HL-60/S4 treated with phorbol 12-myristate 13-acetate at 8.2 ng/mL for 4 days and 3 days (cell line): Measurements from ENCODE around the gene SUPT4H1.

Experiments
- in situ Hi-C: fragments of 300-500 bp; cut with MboI; formaldehyde crosslinking; loops from 2 replicates; pipeline ENCODE4 v1.15.0; 2022; ENCODE audit warnings: low sequenced_read_pairs

Gene SUPT4H1

DNA sequence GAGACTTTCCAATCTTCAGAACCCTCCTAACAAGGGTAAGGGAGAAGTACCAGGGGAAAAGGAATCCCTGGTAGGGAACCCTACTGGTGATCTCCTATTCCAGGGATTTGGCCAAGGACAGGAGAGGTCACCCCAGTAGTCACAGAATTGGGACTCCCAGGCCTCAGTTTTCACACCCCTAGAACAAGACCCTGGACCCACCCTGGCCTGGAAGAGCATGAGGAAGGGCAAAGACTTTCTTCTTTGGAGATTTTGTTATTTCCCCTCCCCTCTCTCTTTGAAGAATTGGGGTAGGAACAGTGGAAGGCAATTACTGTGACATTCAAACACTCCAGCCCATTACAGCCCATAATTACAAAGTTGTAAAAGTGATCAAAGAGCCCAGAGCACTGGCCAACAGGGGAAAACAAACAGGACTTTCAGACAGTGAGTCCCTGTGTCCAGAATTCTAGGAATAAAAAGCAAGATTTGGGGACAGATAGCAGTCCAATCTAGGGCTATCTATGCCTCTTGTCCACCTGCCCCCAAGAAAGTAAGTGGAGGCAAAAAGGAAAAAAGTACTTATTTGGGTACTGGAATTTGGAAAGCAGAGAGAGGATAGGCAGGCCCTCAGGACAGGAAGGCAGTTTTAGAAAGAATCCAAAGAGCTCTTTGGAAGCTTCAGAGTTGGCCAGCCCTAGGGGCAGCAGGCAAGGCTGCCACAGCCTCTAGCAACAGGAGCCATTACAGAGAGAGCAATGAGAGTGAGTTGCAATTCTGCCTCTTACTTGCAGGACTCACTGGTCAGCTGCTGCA is 13.4 kb upstream of the SUPT4H1 start:
- in situ Hi-C loops, result no loop called here

DNA sequence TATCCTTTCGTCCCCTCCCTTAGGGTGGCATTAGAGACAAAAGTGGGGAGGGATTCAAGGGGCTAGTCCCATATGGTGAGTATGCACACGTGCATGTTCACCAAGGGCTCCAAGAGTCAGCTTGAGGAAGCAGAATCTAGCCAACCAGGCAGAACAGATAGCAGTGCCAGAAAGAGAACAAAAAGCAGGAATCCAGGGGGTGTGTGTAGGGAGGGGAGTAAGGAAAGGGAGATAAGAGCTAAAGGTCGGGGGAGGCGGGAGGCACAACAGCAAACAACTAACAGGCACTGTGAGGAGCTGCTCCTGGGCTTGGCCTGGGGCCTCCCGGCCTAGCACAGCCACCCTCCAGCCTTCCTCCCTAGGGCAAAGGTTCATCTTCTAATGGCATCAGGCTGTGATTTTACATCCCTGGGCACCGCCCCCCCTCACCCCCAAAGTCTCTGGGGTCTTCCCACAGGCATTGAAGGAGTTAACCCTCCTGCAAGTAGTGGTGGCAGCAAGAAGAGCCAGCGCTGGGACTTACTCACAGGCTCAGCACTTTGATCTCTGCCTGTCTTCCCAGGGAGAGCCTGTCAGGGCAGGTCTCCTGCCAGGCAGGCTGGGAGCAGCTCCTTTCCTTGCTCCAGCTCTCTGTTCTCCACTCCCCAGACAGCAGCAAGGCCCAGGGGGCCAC is 12.4 kb upstream of the SUPT4H1 start:
- in situ Hi-C loops, result no loop called here

DNA sequence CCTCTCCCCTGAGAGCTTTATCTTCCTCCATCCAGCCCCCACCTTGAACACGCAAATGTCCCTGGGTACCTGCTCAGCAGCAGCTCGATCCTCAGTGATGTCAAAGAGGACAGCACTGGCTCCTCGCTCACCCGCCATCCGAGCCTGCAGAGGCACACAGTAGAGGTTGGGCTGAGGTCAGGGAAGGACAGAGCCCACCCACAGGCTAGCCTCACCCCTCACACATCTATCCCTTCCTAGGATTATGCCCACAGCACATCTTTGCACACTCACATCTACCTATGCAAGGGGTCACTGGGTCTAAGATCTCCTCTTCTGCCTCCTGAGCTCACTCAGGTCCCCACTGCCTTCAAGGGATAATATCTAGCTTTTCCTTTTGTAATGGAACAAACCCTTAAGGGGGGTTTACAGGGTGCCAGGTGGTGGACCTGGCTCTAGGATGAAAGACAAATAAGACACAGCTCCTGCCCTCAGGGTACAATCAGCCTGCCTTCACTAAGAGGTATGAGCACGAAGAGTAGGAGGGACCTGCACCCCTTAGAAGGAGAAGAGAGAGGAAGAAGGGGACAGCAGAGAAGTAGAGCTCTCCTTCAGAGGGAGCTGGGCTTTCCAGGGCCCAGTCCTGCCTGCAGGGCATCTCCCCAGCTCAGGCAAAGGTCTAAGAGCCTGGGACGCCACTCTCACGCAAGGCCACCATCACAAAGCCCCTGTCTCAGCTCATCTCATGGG is 11.6 kb upstream of the SUPT4H1 start:
- in situ Hi-C loops, result no loop called here

DNA sequence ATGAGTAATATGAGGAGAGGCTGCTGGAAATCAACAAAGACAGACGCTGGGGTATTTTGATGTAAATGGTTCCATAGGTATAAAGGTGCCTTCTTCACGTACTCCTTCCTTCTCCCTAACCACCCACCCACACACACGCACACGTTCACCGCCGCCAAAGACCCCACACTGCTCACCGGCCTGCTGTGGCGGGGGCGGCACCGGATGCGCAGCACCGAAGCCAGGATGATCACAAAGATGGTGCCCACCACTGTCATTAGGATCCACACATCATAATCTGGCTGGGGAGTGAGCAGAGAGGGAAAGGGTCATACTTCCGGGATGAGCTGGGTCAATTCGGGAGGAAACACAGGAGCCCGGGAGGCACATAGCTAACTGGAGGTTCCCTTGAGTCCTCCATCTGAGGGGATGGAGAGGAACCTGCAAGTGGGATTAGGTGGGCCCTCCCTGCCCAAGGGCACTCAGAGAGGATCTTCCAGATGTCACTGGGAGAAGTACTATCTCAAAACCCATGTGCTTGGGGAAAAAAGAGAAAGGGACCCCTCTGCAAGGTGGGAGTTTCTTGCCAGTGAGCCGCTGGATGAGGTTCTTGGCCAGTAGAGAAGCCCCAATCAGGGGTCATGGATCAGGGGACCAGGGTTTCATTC is 10.5 kb upstream of the SUPT4H1 start:
- in situ Hi-C loops, result no loop called here

DNA sequence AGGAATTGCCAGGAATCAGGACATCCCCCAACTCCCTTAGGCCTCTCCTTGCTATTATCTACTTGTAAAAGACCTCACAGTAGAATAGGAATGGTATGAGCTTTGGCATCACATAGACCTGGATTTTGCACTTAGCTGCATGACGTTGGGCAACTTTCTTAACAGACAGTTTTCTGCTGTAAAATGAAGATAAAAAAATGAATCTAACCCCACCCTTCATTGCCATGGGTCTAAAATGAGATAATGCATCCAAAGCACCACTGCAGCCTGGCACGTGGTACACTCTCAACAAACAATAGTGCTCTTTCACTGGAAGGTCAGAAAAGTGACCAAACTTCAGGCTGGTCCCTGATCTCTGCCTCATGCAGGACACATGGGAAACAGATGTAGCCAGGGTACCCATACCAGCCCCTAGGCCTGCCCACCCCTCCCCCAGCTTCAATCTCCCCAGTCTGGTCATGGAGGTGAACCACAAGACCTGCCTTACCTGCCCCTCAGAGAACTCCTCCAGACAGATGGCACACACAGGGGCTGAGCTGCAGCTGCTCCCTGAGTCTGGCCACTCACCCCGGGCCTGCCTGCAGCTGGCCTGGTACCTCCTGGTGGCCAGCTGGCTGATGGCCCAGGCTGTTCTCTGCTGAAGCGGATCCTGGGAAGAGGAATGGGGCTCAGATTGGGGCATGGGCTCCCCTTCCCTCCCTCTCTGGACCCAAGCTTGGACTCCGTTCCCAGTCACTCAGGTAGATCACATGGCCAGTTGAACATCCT is 8.5 kb upstream of the SUPT4H1 start:
- in situ Hi-C loops, result no loop called here

DNA sequence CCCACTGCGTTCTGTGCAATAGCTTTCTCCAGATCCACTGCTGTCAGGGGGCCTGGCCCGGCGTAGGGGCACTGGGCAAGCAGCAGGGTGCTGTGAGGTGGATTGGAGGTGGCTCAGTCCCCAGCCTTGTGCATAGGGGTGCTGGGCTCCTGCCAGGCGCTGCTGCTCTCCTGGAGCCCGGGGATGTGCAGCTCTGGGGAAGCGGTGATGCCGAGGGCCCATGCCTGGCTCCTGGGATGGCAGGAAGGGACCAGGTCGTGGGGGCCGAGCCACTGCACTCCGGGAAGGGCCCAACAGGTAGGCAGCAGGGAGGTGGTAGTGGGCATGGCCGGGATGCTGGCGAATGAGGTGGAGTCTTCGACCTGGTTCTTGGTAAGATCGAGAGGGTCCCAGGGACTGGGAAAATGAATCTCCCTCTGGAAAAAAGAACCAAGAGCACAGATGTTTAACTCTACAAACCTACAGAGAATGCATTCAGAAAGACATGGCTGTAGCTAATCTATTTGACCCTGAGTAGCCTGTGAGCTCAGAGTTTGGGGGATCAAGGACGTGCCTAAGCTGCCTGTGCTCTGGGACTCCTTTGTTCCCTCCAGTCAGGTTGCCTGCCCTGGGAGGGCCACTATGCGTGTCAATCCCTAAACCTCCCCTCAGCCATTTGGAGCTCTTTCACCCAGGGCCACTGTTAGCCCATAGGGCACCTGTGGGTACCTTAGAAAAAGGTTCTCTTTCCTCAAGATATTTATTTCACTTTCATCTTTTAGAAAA is 6.6 kb upstream of the SUPT4H1 start:
- in situ Hi-C loops, result no loop called here

DNA sequence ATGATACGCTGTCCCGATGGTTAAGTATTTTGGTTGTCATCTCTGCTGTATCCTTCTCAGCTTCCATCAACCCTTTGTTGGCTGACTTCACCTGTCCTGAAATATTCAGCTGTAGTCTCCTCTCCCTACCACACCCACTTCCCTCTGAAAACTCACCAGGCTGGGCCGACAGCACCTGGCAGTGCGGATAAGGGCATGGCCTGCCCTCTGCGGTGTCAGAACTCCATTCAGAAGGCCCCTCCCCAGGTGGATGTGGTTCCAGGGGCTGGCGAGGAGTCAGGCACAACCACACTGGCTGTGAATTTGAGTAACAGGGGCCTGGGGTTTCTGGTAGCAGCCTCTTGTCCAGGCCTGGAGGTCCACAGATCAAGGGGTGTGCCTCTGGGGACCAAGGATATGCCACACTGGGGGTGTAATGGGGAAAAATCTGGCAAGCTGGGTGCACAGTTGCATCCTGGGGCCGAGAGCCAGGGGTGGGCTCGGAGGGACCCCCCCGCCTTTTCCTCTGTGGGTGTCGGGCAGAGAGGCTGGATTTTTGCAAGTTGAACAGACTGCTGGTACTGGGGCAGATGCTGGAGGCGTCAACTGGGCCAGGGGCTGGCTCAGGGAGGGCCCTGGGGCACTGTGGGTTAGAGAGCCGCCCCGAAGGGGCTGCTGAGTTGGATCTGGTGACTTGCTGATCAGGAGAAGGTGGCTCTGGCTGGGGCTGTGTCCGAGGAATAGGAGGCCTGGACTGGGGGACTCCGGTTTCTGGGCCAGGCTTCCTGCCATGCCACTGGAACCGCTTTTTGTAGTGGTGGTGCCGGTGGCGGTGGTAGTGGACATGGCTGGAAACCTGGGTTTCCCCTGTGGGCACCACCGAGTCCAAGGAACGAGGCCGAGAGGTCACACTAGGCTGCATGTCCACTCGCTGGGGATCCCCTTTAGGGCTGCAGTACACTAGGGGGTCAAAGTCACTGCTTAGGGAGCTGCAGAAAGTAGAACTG is 5.6 kb upstream of the SUPT4H1 start:
- in situ Hi-C loops, result no loop called here

DNA sequence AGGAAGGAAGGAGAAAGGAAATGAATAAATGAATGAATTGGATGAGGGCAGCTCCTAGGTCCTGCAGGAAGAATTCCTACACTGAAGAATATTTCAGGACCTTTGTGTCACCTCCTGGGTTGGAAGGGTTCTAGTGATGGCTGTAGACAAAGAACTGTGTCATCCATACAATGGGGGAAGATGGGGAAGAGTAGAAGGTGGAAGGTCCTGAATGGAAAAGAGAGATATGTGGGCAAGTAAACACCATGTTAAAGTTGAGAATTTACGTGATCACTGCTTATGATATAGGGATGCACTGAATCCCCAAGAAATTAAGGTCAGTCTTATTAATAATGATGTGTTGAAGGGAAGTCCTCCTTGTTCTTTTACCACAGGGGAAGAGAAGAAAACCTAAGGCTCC is 4.2 kb upstream of the SUPT4H1 start:
- in situ Hi-C loops, result no loop called here

DNA sequence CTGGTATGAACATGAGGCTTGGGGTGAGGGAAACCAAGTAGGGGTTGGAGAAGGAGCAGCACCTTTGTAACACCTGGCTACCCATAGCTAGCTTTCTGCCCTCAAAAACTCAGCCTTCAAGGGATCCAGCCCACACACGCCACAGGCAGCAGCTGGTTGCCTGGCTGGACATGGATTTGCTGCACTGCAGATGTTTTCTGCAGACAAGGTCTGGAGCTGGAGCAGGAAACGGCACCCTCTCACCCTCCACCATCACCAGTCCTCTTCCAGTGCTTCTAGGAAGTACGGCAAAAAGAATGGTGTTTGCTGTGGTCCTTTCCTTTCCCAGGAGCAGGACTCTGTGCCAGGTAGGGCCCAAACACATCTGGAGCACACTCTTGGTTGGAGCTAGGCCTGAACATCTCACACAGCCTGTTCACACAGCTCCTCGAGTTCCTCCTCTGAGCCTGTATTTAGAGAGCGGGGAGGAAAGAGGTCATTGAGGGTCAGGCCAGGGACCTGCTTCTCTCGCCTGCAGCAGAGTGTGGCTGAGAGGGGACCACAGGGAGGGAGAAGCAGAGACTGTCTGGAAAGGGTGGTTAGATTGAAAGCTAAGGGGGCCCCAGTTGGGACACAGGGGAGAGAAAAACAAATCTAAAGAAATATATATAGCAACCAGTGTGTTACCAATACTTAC is 2.7 kb upstream of the SUPT4H1 start:
- in situ Hi-C loops, result no loop called here

DNA sequence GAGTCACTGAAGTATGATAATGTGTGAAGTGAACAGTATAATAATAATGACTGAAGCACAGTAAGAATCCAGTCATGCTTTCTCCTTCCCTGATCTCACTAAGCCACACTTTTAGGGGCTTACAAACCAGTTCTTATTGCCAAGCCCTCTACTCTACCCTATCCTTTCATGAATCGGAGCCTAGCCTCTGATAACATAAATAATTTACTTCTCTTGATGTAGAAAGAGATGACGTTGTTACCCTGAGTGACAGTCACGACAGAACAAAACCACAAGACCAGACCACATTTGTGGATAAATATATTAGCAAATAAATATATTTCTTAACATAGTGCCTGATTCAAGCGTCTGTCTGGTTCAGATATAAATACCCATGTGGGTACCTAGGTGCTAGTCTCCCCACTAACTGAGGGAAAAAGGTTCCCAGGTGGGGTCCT is 1.4 kb upstream of the SUPT4H1 start:
- in situ Hi-C loops, result no loop called here

DNA sequence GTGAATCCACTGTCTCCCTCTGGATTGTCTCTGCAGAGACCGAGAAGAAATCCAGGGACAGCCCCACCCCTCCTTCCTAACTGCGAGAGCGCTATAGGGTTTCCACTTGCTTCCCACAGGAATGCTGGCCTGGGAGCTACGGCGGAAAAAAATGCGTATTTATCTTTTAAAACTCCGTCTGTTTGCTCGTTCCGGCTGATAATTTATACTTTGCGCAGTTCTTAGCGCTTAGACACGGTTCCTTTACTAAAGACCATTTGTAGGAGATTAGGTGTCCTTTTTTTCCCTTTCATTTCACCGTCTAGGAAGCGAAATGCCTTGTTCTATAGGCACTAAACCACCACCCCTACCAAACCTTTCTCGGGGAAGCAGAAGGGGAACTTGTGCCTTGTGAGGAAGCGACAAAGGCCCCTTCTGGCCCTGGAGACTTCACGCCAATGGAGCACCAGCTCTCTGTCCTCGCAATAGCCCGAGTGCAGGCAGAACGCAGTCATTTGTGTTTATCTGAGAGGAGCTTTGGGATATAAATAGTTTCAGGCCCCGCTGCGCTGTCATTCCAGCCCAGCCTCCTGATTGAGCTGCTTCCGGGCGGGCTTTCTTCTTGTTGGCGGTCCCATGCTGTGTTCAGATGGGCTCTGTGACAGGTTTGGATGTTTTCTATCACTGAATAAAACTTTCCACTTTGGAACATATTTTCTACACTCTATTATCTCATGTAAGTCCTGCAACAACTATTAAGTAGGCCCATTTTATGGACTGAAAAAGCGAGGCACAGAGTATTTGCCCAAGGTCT is 791 bp upstream of the SUPT4H1 start:
- in situ Hi-C loops, result no loop called here

DNA sequence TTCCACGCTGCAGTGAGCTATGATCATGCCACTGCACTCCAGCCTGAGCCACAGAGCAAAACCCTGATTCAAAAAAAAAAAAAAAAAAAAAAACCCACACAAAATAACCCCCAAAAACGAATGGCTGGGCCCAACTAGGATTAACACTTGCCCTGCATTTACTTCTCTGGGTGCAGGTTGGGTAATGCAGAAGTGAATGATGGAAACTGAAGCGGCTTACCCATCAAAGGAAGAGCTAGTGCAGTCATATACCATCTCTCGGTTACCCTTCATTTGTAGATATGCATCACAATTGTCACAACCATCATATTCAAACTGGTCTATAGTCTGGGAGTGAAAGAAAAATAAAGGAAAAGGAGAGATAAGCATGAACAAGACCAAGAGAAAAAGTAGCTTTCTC is 819 bp downstream of the SUPT4H1 start:
- in situ Hi-C loops, result no loop called here

DNA sequence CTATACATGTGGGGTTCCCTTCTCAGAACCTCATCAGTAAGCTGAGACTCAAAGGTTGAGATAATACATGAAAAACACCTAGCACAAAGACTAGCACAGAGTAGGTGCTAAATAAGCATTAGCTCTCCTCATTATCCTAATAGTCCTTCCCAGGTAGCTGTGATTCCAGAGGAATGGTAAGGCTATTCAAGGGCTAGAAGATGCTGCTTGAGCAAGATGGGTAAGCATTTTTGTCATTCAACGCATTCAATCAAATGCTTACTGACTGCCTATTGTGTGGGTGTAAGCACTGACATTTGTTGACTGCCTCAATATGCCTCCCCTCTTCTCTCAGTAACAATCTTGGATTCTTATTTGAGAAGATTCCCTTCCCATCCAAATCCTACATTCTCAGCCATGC is 4.0 kb downstream of the SUPT4H1 start:
- in situ Hi-C loops, result no loop called here

DNA sequence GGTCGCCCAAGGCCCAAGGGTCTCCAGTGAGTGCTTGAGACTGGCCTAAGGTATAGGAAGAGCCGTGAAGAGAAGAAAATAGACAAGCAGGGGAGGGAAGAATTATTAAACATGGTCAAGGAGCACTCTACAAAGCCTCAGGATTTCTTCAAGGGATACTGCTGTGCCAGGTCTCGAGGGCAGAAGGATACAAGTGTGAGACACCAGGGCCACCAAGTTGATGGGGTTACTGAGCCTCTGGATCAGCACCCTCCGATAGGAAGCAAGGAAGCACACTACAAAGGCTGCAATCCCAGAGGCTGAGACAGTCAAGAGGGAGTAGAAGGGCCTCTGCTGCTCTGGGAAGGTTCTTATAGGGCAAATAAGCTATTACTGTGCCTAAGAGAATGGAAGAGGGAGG is 6.5 kb downstream of the SUPT4H1 start:
- in situ Hi-C loops, result no loop called here

DNA sequence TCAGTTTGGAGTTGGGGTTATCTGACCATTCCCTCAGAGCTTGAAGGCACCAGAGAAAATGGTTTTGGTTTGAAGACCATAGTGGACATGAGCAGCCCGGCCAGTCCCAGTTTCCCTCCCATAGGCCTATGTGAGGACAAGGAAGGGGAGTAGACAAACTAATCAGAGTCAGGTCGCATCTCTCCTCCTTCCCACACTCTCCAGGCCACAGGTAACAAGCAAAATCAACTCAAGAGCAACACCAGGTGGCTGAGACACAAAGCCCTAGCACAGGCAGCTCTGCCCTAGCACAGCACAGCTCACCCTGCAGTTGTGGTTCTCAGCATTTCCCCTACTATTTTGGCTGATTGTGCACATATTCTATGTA is 7.2 kb downstream of the SUPT4H1 start:
- in situ Hi-C loops, result no loop called here

DNA sequence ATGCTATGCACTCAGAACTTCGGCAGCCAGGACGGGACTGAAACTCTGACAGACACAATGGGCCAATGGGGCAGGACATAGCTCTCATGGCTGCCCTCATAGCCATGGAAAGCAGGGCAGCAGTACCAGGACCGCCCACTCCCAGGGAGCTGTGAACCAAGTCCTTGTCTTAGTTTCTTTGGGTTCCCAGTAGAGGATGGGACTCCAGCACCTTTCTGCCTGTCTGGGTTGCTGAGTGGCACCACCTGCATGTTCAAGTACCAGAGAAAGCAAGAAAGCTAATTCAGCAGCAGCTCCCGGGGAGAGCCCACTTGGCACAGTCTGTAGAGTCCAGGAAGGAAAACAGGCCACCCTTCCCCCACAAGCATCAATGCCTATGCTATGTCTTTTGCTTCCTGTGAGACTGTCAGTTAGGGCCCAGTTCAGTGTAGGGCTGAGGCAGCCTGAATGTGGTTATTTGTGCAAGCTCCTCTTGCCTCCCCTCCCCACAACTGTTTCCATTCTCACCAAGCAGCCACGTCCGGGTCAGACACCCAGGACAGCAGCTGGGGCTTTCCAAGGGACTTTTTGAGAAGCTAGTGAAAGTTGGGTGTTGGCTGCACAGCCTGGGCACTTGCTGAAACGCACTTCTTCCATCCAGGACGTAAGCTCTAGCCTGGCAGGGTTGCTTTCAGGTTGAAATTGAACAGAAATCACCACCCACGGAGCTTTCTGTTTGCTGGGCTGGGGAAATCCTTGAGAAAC is 7.8 kb downstream of the SUPT4H1 start:
- in situ Hi-C loops, result no loop called here

DNA sequence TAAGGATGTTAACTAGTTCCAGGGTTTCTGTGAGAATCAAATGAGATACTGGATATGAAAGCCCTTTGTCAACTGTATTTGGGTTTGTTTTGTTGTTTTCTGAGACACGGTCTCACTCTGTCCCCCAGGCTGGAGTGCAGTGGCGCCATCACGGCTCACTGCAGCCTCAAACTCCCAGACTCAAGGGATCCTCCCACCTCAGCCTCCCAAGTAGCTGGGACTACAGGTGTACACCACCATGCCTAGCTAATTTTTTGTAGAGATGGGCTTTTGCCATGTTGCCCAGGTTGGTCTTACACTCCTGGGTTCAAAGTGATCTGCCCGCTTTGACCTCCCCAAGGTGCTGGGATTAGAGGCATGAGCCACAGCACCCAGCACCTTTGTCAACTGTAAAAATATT is 8.9 kb downstream of the SUPT4H1 start:
- in situ Hi-C loops, result no loop called here
